Gastrocnemius medialis (tissue), 4 donors: Measurements from ENCODE around the gene TCEA2. TPM values are rescaled to one million over a fixed set of nuclear protein-coding genes. Genes with fewer than 3 reads are reported as not detected.

ENCODE experiments used
- ATAC-seq, 2 donors: fragments of 150-250 bp; one replicate each; pipeline ENCODE4 v1.9.1; 2016
- DNase-seq, 2 donors: peaks; one replicate each; pipeline ENCODE4 v3.0.0-alpha.2; 2019
- H3K27ac ChIP-seq, 4 donors: fragments of 200-600 bp; sonication (generic); 1 replicate in 1 of 4; 2 replicates in 3 of 4; pipeline ENCODE4 v1.5.1; 2016 to 2018; ENCODE audit warnings: mild to moderate bottlenecking in 2 of 4, moderate library complexity in 1 of 4
- H3K27me3 ChIP-seq, 3 donors: fragments of 200-600 bp; sonication (generic) in 2 of 3; 1 replicate in 1 of 3; 2 replicates in 2 of 3; pipeline versions ENCODE4 v1.5.1 to v1.6.0; 2016 to 2019; ENCODE audit warnings: mild to moderate bottlenecking in 1 of 3, moderate library complexity in 1 of 3
- H3K36me3 ChIP-seq, 2 donors: fragments of 200-600 bp; sonication (generic) in 1 of 2; one replicate each; pipeline ENCODE4 v1.5.1; 2017 to 2018
- H3K4me1 ChIP-seq, 2 donors: fragments of 200-600 bp; sonication (generic) in 1 of 2; one replicate each; pipeline ENCODE4 v1.5.1; 2016 to 2017; ENCODE audit warnings: mild to moderate bottlenecking in 2 of 2
- H3K4me3 ChIP-seq, 4 donors: fragments of 200-600 bp; sonication (generic) in 3 of 4; 1 replicate in 1 of 4; 2 replicates in 3 of 4; pipeline ENCODE4 v1.5.1; 2016 to 2019; ENCODE audit warnings: mild to moderate bottlenecking in 2 of 4
- H3K9me3 ChIP-seq, 3 donors: fragments of 200-600 bp; sonication (generic) in 2 of 3; 1 replicate in 1 of 3; 2 replicates in 2 of 3; pipeline ENCODE4 v1.5.1; 2016 to 2019
- POLR2A ChIP-seq, 2 donors: fragments of 450-650 bp; IDR thresholded peaks; one replicate each; pipeline ENCODE4 v1.6.1; 2017; ENCODE audit warnings: antibody characterized with exemption in 2 of 2, mild to moderate bottlenecking in 2 of 2, moderate library complexity in 2 of 2
- in situ Hi-C, 4 donors: fragments of 200-750 bp; cut with MboI; loops; one replicate each; pipeline versions ENCODE4 v1.15.0 to v1.8.0; 2017; ENCODE audit warnings: low sequenced_read_pairs in 4 of 4
- intact Hi-C: fragments of 100-400 bp; cut with DNase I; formaldehyde crosslinking; loops from one replicate; pipeline ENCODE4 v1.15.1; 2023; ENCODE audit warnings: low total_unique reads
- total RNA-seq, 4 donors: library from RNA; depleted of rRNA; stranded (reverse); fragments of >200 nt; gene quantifications; one replicate each; pipeline versions ENCODE4 v1.1.0 to v1.2.3, GENCODE V29; 2016
- TF ChIP-seq, protein P1 (sequence below), 5 experiments: fragments of 450-650 bp in 3 of 5; fragments of 200-600 bp in 2 of 5; sonication (generic) in 2 of 5; IDR thresholded peaks in 4 of 5; conservative IDR thresholded peaks in 1 of 5; 1 replicate in 4 of 5; 2 replicates in 1 of 5; pipeline ENCODE4 v1.5.1; 2016 to 2019; ENCODE audit warnings: antibody characterized with exemption in 5 of 5, mild to moderate bottlenecking in 3 of 5, moderate library complexity in 3 of 5

TCEA2 gene
- total RNA-seq, 4 donors from 2014 or later, result 8.4 to 21.0 (median 8.8) TPM

DNA sequence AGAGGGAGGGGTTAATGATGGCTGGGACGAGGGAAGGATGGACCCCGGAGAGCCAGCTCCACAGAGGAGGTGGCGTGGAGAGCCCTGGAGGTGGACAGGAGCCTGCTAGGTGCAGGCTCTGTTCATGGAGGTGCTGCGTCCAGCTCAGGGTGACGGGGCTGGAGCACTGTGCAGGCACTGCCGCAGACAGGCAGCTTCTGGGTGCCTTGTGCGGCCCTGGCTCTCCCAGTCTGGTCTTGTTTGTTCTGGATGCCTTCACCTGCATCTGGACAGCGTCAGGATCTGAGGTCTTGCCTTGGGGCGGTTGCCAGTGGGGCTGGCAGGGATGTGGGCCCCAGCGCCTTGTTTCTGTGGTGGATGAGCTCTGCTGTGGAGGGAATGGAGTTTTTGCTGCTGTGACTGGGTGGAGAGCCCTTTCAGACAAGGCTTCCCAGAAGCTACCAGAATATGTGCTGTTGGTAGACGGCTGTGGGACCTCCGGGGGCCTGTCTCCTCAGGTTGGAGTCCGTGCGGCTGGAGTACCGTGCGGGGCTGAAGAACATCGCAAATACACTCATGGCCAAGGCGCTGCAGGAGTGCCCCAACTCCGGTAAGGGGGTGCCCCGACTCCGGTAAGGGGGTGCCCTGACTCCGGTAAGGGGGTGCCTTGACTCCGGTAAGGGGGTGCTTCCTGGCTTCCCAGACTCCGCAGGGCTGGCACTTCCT, 34.9 kb upstream of the TCEA2 start:
- ATAC-seq, result no peak
- H3K27me3 ChIP-seq, result no peaks in the 10 kb centered on the region
- no peak overlapping the region for H3K27ac ChIP-seq
- no peak for TF ChIP-seq POLR2A (IDR thresholded peaks at IDR 0.05)
- TF ChIP-seq, protein P1, sequence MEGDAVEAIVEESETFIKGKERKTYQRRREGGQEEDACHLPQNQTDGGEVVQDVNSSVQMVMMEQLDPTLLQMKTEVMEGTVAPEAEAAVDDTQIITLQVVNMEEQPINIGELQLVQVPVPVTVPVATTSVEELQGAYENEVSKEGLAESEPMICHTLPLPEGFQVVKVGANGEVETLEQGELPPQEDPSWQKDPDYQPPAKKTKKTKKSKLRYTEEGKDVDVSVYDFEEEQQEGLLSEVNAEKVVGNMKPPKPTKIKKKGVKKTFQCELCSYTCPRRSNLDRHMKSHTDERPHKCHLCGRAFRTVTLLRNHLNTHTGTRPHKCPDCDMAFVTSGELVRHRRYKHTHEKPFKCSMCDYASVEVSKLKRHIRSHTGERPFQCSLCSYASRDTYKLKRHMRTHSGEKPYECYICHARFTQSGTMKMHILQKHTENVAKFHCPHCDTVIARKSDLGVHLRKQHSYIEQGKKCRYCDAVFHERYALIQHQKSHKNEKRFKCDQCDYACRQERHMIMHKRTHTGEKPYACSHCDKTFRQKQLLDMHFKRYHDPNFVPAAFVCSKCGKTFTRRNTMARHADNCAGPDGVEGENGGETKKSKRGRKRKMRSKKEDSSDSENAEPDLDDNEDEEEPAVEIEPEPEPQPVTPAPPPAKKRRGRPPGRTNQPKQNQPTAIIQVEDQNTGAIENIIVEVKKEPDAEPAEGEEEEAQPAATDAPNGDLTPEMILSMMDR (IDR thresholded peaks at IDR 0.05 in 4 of 5, conservative IDR thresholded peaks at IDR 0.05 in 1 of 5), result no peak
- no peak overlapping the region for H3K4me3 ChIP-seq
- no peak for DNase-seq
- in situ Hi-C loops (no loop called here), intact Hi-C loops (no loop called here)
- H3K4me1 ChIP-seq, result no peaks in the 10 kb centered on the region
- no peaks in the 10 kb centered on the region for H3K9me3 ChIP-seq
- H3K36me3 ChIP-seq, result peaks cover 4 to 97% of the 10 kb centered on the region in 2 donors

DNA sequence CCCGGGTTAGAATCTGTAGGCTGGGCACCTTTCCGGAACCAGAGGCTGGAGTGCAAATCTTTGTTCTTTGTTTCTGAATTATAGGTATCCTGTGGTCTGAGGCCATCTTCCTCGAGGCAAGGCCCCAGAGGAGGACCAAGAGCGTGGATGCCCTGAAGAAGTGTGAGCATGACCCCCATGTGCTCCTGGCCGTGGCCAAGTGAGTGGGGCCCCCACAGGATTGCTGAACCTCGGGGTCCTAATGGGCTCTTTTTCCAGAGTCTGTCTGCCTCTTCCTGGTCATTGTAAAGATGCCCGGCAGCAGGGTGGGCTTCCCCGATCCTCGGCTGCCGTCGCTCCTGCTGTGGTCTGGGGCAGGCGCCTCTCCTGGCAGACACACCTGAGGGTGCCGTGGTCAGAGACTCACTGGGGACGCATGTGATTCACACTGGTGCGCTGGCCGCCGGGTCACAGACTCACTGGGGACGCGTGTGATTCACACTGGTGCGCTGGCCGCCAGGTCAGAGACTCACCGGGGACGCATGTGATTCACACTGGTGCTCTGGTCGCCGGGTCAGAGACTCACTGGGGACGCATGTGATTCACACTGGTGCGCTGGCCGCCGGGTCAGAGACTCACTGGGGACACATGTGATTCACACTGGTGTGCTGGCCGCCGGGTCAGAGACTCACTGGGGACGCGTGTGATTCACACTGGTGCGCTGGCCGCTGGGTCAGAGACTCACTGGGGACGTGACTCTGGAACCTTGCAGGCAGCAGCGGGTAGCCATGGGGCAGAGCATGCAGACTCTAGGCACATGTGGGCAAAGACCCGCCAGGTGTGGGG, 33.5 kb upstream of the TCEA2 start:
- Histone ChIP-seq H3K27ac (no peak overlapping the region), H3K27me3 (no peaks in the 10 kb centered on the region), H3K36me3 (peaks cover 4 to 86% of the 10 kb centered on the region in 2 donors), H3K9me3 (no peaks in the 10 kb centered on the region), H3K4me3 (no peak overlapping the region), H3K4me1 (no peaks in the 10 kb centered on the region)
- in situ Hi-C loops (no loop called here), intact Hi-C loops (no loop called here)
- no peak for DNase-seq
- no peak for ATAC-seq
- no peak for TF ChIP-seq POLR2A (IDR thresholded peaks at IDR 0.05)
- TF ChIP-seq, protein P1 (IDR thresholded peaks at IDR 0.05 in 4 of 5, conservative IDR thresholded peaks at IDR 0.05 in 1 of 5), result no peak

- intact Hi-C loops, result no loop called here
- TF ChIP-seq POLR2A (IDR thresholded peaks at IDR 0.05), result no peak
- TF ChIP-seq, protein P1 (IDR thresholded peaks at IDR 0.05 in 4 of 5, conservative IDR thresholded peaks at IDR 0.05 in 1 of 5), result no peak
- no peak for DNase-seq
- H3K36me3 ChIP-seq, result peaks cover 4 to 82% of the 10 kb centered on the region in 2 donors
- in situ Hi-C loops, result no loop called here
- no peaks in the 10 kb centered on the region for H3K4me1 ChIP-seq
- H3K4me3 ChIP-seq, result no peak overlapping the region
- H3K27ac ChIP-seq, result no peak overlapping the region
- ATAC-seq, result no peak
- H3K9me3 ChIP-seq, result no peaks in the 10 kb centered on the region
- no peaks in the 10 kb centered on the region for H3K27me3 ChIP-seq
Measured at GRCh38 chr20:64030371-64031134, 32.4 kb upstream of the TCEA2 start.

- Histone ChIP-seq H3K9me3 (no peaks in the 10 kb centered on the region), H3K27me3 (peaks cover 1 to 5% (median 3%) of the 10 kb centered on the region in 3 donors), H3K27ac (no peak overlapping the region), H3K4me3 (no peak overlapping the region), H3K36me3 (peaks cover 4 to 69% of the 10 kb centered on the region in 2 donors), H3K4me1 (no peaks in the 10 kb centered on the region)
- in situ Hi-C loops, result no loop called here
- no peak for TF ChIP-seq POLR2A (IDR thresholded peaks at IDR 0.05)
- TF ChIP-seq, protein P1 (IDR thresholded peaks at IDR 0.05 in 4 of 5, conservative IDR thresholded peaks at IDR 0.05 in 1 of 5), result no peak
- DNase-seq (no peak), ATAC-seq (no peak)
- intact Hi-C loops, result no loop called here
Measured at GRCh38 chr20:64031822-64032314, 31.1 kb upstream of the TCEA2 start.
